Fibroblast of skin of left biceps (primary cell): Measurements from ENCODE around the gene NEUROG2.
"Not testable (repeated sequence)": the region's sequence is repeated elsewhere in the genome, so short reads cannot be mapped to it uniquely, and the experiment has no call there.

Experiments
- DNase-seq, 2 experiments: peaks; one replicate each; pipeline ENCODE4 v3.0.0-alpha.2; 2013; ENCODE audit warnings: low read depth in 2 of 2

Gene NEUROG2

GRCh38 chr4:112492321-112492720, 23.7 kb downstream of the NEUROG2 start:
- no peak for DNase-seq

GRCh38 chr4:112490808-112491207, 25.2 kb downstream of the NEUROG2 start:
- not testable (repeated sequence) for DNase-seq

DNA sequence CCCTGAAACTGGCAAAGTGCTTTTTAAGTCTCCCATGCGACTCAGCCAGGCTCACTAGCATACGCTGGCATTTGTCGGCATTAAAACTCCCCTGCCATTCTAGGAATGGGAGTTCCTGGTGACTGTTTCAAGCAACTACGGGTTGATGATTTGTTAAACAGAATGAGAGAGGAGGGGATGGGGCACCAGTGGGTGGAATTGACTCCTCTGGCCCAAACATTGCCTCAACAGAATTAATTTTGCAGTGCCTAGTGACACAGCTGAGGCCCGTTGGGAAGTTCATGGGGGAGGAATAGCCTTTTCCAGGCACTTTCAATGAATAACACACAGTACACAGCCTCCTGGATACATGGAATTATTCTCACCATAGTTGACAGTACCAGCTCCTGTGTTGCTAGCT, 30.1 kb downstream of the NEUROG2 start:
- DNase-seq, result no peak

DNA sequence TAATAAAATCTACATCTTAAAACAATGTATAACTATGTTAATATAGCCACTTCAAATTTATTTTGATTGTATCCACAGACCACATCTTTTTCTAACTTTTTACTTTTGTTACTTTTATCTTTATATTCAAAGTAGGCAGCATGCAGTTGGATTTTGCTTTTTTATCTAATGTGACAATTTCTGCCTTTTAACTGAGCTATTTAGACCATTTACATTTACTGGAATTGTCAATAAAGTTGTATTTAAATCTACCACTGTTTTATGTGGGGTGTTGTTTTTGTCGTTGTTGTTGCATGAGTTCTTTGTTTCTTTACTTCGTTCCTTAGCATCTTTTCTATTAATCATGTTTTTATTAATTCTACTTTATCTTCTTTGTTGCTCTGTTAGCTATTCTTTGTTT, 42.0 kb downstream of the NEUROG2 start:
- no peak for DNase-seq

- DNase-seq, result no peak
These were observed 43.7 kb downstream of the NEUROG2 start for GRCh38 chr4:112472318-112472717.
